GM12878 (cell line): Measurements from ENCODE around the gene TMEM38A. TPM values are rescaled to one million over a fixed set of nuclear protein-coding genes. Genes with fewer than 3 reads are reported as not detected.

Source experiments
- ATAC-seq: fragments of 200-7000 bp; cut with Tn5 transposase; 3 replicates; pipeline ENCODE4 v1.9.1; 2020; ENCODE audit warnings: mild to moderate bottlenecking, moderate library complexity
- BruUV-seq: library from RNA; stranded (reverse); fragments of 400-500 nt; replicated peaks from 2 replicates; lab custom pipeline; 2021; lab: Mats Ljungman, UMichigan
- CTCF ChIA-PET: fragments of 300-600 bp; sonication (Branson Sonifier 250); formaldehyde crosslinking; extraction: SDS; loops from one replicate; lab custom pipeline; 2021; ENCODE audit warnings: inconsistent platforms; lab: Yijun Ruan, JAX
- POLR2A ChIA-PET: fragments of 350-600 bp; formaldehyde crosslinking; extraction: SDS; loops from one replicate; lab custom pipeline; 2021; ENCODE audit warnings: inconsistent platforms; lab: Charles Lee
- RAD21 ChIA-PET: fragments of 300-600 bp; sonication (Branson Sonifier 250); formaldehyde crosslinking; loops from one replicate; lab custom pipeline; 2023; ENCODE audit warnings: antibody characterized with exemption; ENCODE audit not compliant: unreplicated experiment; lab: Charles Lee
- SMC1A ChIA-PET: fragments of 300-600 bp; sonication (Branson Sonifier 250); formaldehyde crosslinking; loops from one replicate; lab custom pipeline; 2023; ENCODE audit not compliant: unreplicated experiment, uncharacterized antibody; lab: Charles Lee
- DNase-seq: peaks from one replicate; pipeline ENCODE4 v3.0.0-alpha.2; 2011; ENCODE audit warnings: low read depth, low spot score
- FAIRE-seq: peaks from 3 replicates; lab custom pipeline; 2011; peaks lifted over from hg19 to GRCh38; lab: Jason Lieb, UNC
- H2AFZ ChIP-seq: 2 replicates; pipeline ENCODE4 v1.6.0; 2011; ENCODE audit warnings: low read depth, low read length, control low read depth; ENCODE audit not compliant: control insufficient read depth
- H3K27ac ChIP-seq: 2 replicates; pipeline ENCODE4 v1.5.1; 2011; ENCODE audit warnings: control low read depth; ENCODE audit not compliant: control insufficient read depth, insufficient read depth
- H3K27me3 ChIP-seq, 2 experiments: replicated peaks in 1 of 2; 2 replicates each; pipeline versions ENCODE4 v1.6.0 to v1.6.1; 2011; ENCODE audit warnings: low read length in 1 of 2; ENCODE audit not compliant: control insufficient read depth in 2 of 2, insufficient read depth in 2 of 2
- H3K36me3 ChIP-seq, 2 experiments: 2 replicates each; pipeline ENCODE4 v1.5.1; 2011; ENCODE audit warnings: low read length in 1 of 2; ENCODE audit not compliant: control insufficient read depth in 2 of 2, insufficient read depth in 2 of 2
- H3K4me1 ChIP-seq: 2 replicates; pipeline ENCODE4 v1.6.1; 2011; ENCODE audit warnings: mild to moderate bottlenecking, low read length, moderate library complexity, mixed read lengths; ENCODE audit not compliant: control insufficient read depth, insufficient read depth
- H3K4me2 ChIP-seq: 2 replicates; pipeline ENCODE4 v1.6.0; 2011; ENCODE audit warnings: control low read depth; ENCODE audit not compliant: control insufficient read depth, insufficient read depth
- H3K4me3 ChIP-seq: fragments of 200-600 bp; sonication (generic); 2 replicates; pipeline ENCODE4 v1.5.1; 2016
- H3K79me2 ChIP-seq: 2 replicates; pipeline ENCODE4 v1.6.0; 2011; ENCODE audit warnings: low read length; ENCODE audit not compliant: control insufficient read depth, insufficient read depth
- H3K9ac ChIP-seq: 2 replicates; pipeline ENCODE4 v1.8.0; 2011; ENCODE audit warnings: low read length, control low read depth, mixed read lengths; ENCODE audit not compliant: control insufficient read depth, insufficient read depth
- H3K9me3 ChIP-seq: replicated peaks from 3 replicates; pipeline ENCODE4 v1.5.1; 2011; ENCODE audit warnings: mild to moderate bottlenecking, low read length; ENCODE audit not compliant: control insufficient read depth, insufficient read depth
- H4K20me1 ChIP-seq: 2 replicates; pipeline ENCODE4 v1.6.0; 2011; ENCODE audit not compliant: control insufficient read depth, insufficient read depth
- CEBPB ChIP-seq, 2 experiments: fragments of 150-350 bp in 1 of 2; IDR thresholded peaks; 2 replicates each; pipeline ENCODE4 v1.6.1; 2012 to 2014; ENCODE audit warnings: low read depth in 2 of 2, low read length in 2 of 2, borderline replicate concordance in 1 of 2, inconsistent platforms in 1 of 2
- FOS ChIP-seq: IDR thresholded peaks from 3 replicates; pipeline ENCODE4 v1.6.1; 2011; ENCODE audit warnings: borderline replicate concordance; ENCODE audit not compliant: insufficient read length; ENCODE audit errors: extremely low read depth
- HCFC1 ChIP-seq: fragments of 150-350 bp; IDR thresholded peaks from 2 replicates; pipeline ENCODE4 v1.6.1; 2014; ENCODE audit warnings: low read length
- IKZF2 ChIP-seq, 2 experiments: fragments of 450-650 bp; IDR thresholded peaks; 2 replicates each; pipeline ENCODE4 v1.6.1; 2017; ENCODE audit warnings: mild to moderate bottlenecking in 2 of 2, moderate library complexity in 2 of 2
- SMARCA5 ChIP-seq: fragments of 450-650 bp; IDR thresholded peaks from 2 replicates; pipeline ENCODE4 v1.6.1; 2017; ENCODE audit warnings: mild to moderate bottlenecking
- SMC3 ChIP-seq: IDR thresholded peaks from 2 replicates; pipeline ENCODE4 v1.6.1; 2011; ENCODE audit warnings: low read length, improper control_type of control experiment, borderline replicate concordance
- WGBS: methylation state at CpG from one replicate; pipeline ENCODE4 v1.1.6; 2016; ENCODE audit warnings: low lambda C conversion rate; ENCODE audit not compliant: insufficient replicate concordance, insufficient coverage; ENCODE audit errors: missing lambda C conversion rate; 5-methylcytosine and 5-hydroxymethylcytosine counted together
- in situ Hi-C: fragments of 300-500 bp; cut with MboI; formaldehyde crosslinking; loops from 9 replicates; pipeline ENCODE4 v1.14.3; 2018; ENCODE audit warnings: mixed read lengths
- intact Hi-C: fragments of 100-400 bp; cut with micrococcal nuclease; formaldehyde crosslinking; loops from one replicate; pipeline ENCODE4 v1.14.2; 2022; ENCODE audit not compliant: unreplicated experiment
- polyA plus RNA-seq, 11 experiments: library from polyadenylated mRNA; depleted of rRNA in 4 of 11; unstranded in 6 of 11; stranded (reverse) in 5 of 11; fragments of >200 nt; fragmentation: Nextera tagmentation in 4 of 11; fragmentation: Illumina TruSeq in 1 of 11; extraction: Ambion mirVana in 4 of 11; extraction: Trizol in 1 of 11; gene quantifications; 1 replicate in 1 of 11; 2 replicates in 10 of 11; pipeline versions ENCODE4 v1.2.1 to v1.2.3, GENCODE V29; 2011 to 2016; ENCODE audit warnings: inconsistent platforms in 2 of 11, missing spikeins in 2 of 11, low read depth in 1 of 11
- total RNA-seq, 4 experiments: library from RNA; depleted of rRNA in 3 of 4; stranded (reverse); fragments of >200 nt in 3 of 4; fragmentation: Illumina TruSeq in 1 of 4; extraction: Trizol in 1 of 4; gene quantifications; 2 replicates each; pipeline versions ENCODE4 v1.2.1 to v1.2.3, GENCODE V29; 2013 to 2021

The TMEM38A gene
- total and polyA plus RNA-seq, 10 of the 15 experiments (the other 5 are each of a cell fraction or from before 2014, with no cell fraction given), result 4.5 to 22.2 (median 15.0) TPM

- ATAC-seq (no peak), DNase-seq (no peak), FAIRE-seq (no peak)
- H4K20me1 ChIP-seq, result no peaks in the 10 kb centered on the region
- no peak overlapping the region for H2AFZ ChIP-seq
- no peak overlapping the region for H3K4me3 ChIP-seq
- peak overlapping the region; percentile 7; the same call in 1 of the 2 replicates for H3K27ac ChIP-seq
- no TSS peak for BruUV-seq
- peaks cover 5 to 13% of the 10 kb centered on the region in 2 experiments for H3K36me3 ChIP-seq
- ChIA-PET RAD21 (no interaction called here), SMC1A (interaction anchor here (0.7 to 10.1 kb wide), 2 partner anchors 43 to 277 kb away, joined by 3 to 164 read pairs; no protein-coding TSS in a partner anchor), POLR2A (interaction anchor here (0.7 kb wide), 1 partner anchor 117 kb away, joined by 4 read pairs; no protein-coding TSS in a partner anchor), CTCF (no interaction called here)
- in situ Hi-C loops, result no loop called here
- intact Hi-C loops, result no loop called here
- no peaks in the 10 kb centered on the region; the same call in 2 of the 3 replicates for H3K9me3 ChIP-seq
- TF ChIP-seq FOS, result no peak
- H3K4me2 ChIP-seq, result no peak overlapping the region
- 96% methylated on average over 6 of the region's 6 CpGs for WGBS
- H3K4me1 ChIP-seq, result peaks cover 19% of the 10 kb centered on the region
- no peak overlapping the region for H3K9ac ChIP-seq
- no peaks in the 10 kb centered on the region for H3K27me3 ChIP-seq
- peaks cover 27% of the 10 kb centered on the region for H3K79me2 ChIP-seq
Observed at GRCh38 chr19:16631465-16631864, 29.5 kb upstream of the TMEM38A start.

- no peak overlapping the region for H3K4me3 ChIP-seq
- CTCF ChIA-PET, result no interaction called here
- peaks cover 7 to 28% of the 10 kb centered on the region in 2 experiments for H3K36me3 ChIP-seq
- no peak overlapping the region for H3K27ac ChIP-seq
- no TSS peak for BruUV-seq
- SMC1A ChIA-PET, result interaction anchor here (0.5 to 0.9 kb wide), 3 partner anchors 53 to 255 kb away, joined by 3 to 4 read pairs (median 3); no protein-coding TSS in a partner anchor
- DNase-seq, result no peak
- POLR2A ChIA-PET, result interaction anchor here (0.5 to 1.1 kb wide), 2 partner anchors 50 to 135 kb away, joined by 3 to 4 read pairs; no protein-coding TSS in a partner anchor
- no peak overlapping the region for H2AFZ ChIP-seq
- TF ChIP-seq SMC3 (no peak), SMARCA5 (no peak), HCFC1 (no peak), IKZF2 (IDR thresholded peaks at IDR 0.05) (no peak), CEBPB (IDR thresholded peaks at IDR 0.05; ENCODE audit: borderline replicate concordance in 1 of 2, low read depth in 2 of 2, low read length in 2 of 2) (no peak)
- H3K9me3 ChIP-seq, result no peaks in the 10 kb centered on the region
- no peak for FAIRE-seq
- peaks cover 4% of the 10 kb centered on the region for H3K4me1 ChIP-seq
- intact Hi-C loops, result no loop called here
- no peaks in the 10 kb centered on the region; the same call in none of the 2 replicates for H3K79me2 ChIP-seq
- no peaks in the 10 kb centered on the region for H3K27me3 ChIP-seq
- in situ Hi-C loops, result no loop called here
- no peak overlapping the region for H3K4me2 ChIP-seq
- H4K20me1 ChIP-seq, result no peaks in the 10 kb centered on the region
- H3K9ac ChIP-seq, result no peak overlapping the region
- no peak for ATAC-seq
- RAD21 ChIA-PET, result no interaction called here
Observed at GRCh38 chr19:16637535-16637934, 23.4 kb upstream of the TMEM38A start.
